Measurements from ENCODE around the gene MCM10.

MCM10 gene

DNA sequence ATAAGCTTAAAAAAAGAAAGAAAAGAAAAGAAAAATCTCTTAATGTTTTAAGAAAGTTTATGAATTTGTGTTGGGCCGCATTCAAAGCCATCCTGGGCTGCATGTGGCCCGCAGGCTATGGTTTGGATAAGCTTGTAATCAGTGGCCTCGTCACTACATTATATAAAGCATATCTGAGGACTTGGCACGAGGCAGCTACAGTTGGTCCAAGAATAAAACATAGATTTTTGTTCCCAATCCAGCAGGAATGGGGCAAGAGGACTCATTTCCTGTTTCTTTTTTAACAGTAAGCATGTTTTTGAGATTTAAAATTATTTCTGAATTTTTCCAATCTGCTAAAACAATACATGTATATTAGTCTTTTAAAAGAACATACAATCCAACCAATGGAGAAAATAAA lies 28.6 kb downstream of the MCM10 start:
- Histone ChIP-seq H3K27ac (no peak overlapping the region), H3K4me1 (peaks cover 0 to 5% (median 1%) of the 10 kb centered on the region in 4 donors), H3K9me3 (no peaks in the 10 kb centered on the region), H3K27me3 (no peaks in the 10 kb centered on the region), H3K4me3 (no peak overlapping the region), H3K36me3 (no peaks in the 10 kb centered on the region)
- intact Hi-C loops (cut with DNase I; ENCODE audit: low total_unique reads), result no loop called here
- DNase-seq, result no peak
- TF ChIP-seq, protein P1, sequence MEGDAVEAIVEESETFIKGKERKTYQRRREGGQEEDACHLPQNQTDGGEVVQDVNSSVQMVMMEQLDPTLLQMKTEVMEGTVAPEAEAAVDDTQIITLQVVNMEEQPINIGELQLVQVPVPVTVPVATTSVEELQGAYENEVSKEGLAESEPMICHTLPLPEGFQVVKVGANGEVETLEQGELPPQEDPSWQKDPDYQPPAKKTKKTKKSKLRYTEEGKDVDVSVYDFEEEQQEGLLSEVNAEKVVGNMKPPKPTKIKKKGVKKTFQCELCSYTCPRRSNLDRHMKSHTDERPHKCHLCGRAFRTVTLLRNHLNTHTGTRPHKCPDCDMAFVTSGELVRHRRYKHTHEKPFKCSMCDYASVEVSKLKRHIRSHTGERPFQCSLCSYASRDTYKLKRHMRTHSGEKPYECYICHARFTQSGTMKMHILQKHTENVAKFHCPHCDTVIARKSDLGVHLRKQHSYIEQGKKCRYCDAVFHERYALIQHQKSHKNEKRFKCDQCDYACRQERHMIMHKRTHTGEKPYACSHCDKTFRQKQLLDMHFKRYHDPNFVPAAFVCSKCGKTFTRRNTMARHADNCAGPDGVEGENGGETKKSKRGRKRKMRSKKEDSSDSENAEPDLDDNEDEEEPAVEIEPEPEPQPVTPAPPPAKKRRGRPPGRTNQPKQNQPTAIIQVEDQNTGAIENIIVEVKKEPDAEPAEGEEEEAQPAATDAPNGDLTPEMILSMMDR (IDR thresholded peaks at IDR 0.05), result no peak

DNA sequence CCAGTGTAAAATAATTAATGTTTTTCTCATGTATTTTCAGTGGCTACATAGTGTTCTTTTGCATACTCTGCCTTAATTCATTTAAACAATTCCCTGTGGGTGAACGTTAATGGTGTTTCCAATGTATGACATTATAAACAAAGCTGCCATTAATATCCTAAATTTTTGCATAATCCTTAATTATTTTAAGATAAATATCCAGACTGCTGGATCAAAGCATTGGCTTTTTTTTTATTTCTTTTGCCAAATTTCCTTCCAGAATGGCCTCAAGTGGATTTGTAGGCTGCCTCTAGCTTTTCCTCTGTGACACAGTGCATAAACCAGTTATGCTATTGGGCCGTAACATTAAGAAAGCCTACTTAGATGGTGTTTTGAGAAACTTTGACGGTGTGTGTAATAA lies 29.5 kb downstream of the MCM10 start:
- H3K27me3 ChIP-seq, result no peaks in the 10 kb centered on the region
- H3K4me3 ChIP-seq, result no peak overlapping the region
- no peak for DNase-seq
- intact Hi-C loops (cut with DNase I; ENCODE audit: low total_unique reads), result no loop called here
- H3K4me1 ChIP-seq, result peaks cover 0 to 5% (median 1%) of the 10 kb centered on the region in 4 donors
- H3K36me3 ChIP-seq, result no peaks in the 10 kb centered on the region
- no peak overlapping the region for H3K27ac ChIP-seq
- no peaks in the 10 kb centered on the region for H3K9me3 ChIP-seq
- TF ChIP-seq, protein P1 (IDR thresholded peaks at IDR 0.05), result no peak

DNA sequence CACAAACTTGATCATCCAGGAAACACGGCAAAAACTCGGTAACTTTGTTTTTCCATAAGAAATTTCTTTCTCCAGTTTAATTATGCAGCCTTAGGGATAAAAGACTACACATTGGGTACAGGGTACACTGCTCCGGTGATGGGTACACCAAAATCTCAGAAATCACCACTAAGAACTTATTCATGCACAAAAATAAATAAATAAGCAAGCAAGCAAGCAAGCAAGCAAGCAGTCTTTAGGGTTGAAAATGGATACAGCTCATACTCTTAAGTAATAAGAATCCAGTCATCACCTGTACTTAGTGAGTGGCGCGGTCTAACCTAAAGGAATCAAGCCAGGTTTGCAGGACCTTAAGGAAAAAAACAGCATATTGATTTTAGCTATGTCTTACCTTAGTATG lies 30.0 kb downstream of the MCM10 start:
- Histone ChIP-seq H3K27me3 (no peaks in the 10 kb centered on the region), H3K9me3 (no peaks in the 10 kb centered on the region), H3K36me3 (no peaks in the 10 kb centered on the region), H3K4me1 (peaks cover 0 to 5% (median 1%) of the 10 kb centered on the region in 4 donors), H3K4me3 (no peak overlapping the region), H3K27ac (no peak overlapping the region)
- intact Hi-C loops (cut with DNase I; ENCODE audit: low total_unique reads), result no loop called here
- TF ChIP-seq, protein P1 (IDR thresholded peaks at IDR 0.05), result no peak
- DNase-seq, result no peak

DNA sequence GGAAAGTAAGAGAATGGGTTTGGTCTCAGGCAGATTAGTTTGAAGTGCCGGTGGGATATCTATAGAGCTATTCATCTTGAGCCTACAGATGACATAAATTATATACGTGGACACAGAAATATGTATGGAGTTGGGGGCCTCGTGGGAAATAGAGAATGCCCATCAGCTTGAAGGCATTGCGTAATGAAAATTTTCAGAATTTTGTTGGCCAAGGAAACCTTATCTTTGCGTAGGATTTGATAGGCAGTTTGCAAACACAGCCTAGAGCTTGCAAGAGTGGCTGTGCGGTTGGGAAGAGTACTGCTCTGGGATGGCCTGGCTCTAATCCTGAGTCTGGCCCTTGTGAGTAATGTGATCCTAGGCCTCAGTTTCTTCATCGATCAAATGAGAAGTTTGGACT lies 32.3 kb downstream of the MCM10 start:
- Histone ChIP-seq H3K4me1 (peaks cover 0 to 5% (median 1%) of the 10 kb centered on the region in 4 donors), H3K36me3 (no peaks in the 10 kb centered on the region), H3K4me3 (no peak overlapping the region), H3K27me3 (no peaks in the 10 kb centered on the region), H3K27ac (no peak overlapping the region), H3K9me3 (no peaks in the 10 kb centered on the region)
- TF ChIP-seq, protein P1 (IDR thresholded peaks at IDR 0.05), result no peak
- intact Hi-C loops (cut with DNase I; ENCODE audit: low total_unique reads), result no loop called here
- DNase-seq, result no peak

DNA sequence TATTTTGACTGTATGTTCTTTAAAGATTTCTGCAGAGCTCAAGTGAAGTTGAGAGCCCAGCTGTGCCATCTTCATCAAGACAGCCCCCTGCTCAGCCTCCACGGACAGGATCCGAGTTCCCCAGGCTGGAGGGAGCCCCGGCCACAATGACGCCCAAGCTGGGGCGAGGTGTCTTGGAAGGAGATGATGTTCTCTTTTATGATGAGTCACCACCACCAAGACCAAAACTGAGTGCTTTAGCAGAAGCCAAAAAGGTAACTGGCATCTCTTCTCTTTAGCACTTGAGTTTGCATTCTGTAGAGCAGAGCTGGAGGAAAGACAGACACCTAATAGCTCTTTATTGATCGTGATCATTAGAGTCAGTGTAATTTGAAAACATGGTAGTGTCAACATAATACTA lies 33.7 kb downstream of the MCM10 start:
- Histone ChIP-seq H3K9me3 (no peaks in the 10 kb centered on the region), H3K4me3 (no peak overlapping the region), H3K36me3 (no peaks in the 10 kb centered on the region), H3K27ac (no peak overlapping the region), H3K4me1 (peaks cover 0 to under 1% (median under 1%) of the 10 kb centered on the region in 4 donors), H3K27me3 (no peaks in the 10 kb centered on the region)
- intact Hi-C loops (cut with DNase I; ENCODE audit: low total_unique reads), result no loop called here
- no peak for DNase-seq
- TF ChIP-seq, protein P1 (IDR thresholded peaks at IDR 0.05), result no peak

DNA sequence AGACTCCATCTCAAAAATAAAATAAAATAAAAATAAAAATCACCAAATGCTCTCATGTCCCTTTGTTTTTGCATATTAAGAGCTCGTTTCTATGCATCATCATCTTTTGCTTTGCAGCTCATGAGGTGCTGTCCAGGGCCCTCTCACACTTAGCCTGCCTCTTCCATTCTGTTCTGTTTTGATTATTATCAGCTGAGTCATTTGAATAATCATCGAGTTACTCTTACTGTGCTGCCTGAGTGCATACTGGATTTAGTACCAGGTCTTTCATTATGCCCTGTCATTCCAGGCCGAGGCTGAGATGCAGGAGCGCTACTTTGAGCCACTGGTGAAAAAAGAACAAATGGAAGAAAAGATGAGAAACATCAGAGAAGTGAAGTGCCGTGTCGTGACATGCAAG lies 39.8 kb downstream of the MCM10 start:
- Histone ChIP-seq H3K4me1 (no peaks in the 10 kb centered on the region), H3K27me3 (no peaks in the 10 kb centered on the region)

More for the DNA sequence above, 39.8 kb downstream of the MCM10 start:
- intact Hi-C loops (cut with DNase I; ENCODE audit: low total_unique reads), result no loop called here
- no peaks in the 10 kb centered on the region for H3K9me3 ChIP-seq
- H3K4me3 ChIP-seq, result no peak overlapping the region
- no peak for DNase-seq
- no peak overlapping the region for H3K27ac ChIP-seq
- no peaks in the 10 kb centered on the region for H3K36me3 ChIP-seq
- TF ChIP-seq, protein P1 (IDR thresholded peaks at IDR 0.05), result no peak
